HG03575 (cell line): ENCODE data around the gene FAM193B.
"Not testable (repeated sequence)": the region's sequence is repeated elsewhere in the genome, so short reads cannot be mapped to it uniquely, and the experiment has no call there.

Experiments used
- ATAC-seq: cut with Tn5 transposase; IDR thresholded peaks from one replicate; pipeline ENCODE4 v1.9.1; 2021; ENCODE audit not compliant: unreplicated experiment, insufficient number of reproducible peaks, low FRiP score; ENCODE audit errors: extremely low read depth

FAM193B gene

GRCh38 chr5:177494346-177495195 is 59.8 kb downstream of the FAM193B start:
- ATAC-seq, result no peak

GRCh38 chr5:177493795-177494345 is 60.5 kb downstream of the FAM193B start:
- no peak for ATAC-seq

- no peak for ATAC-seq
Measured at GRCh38 chr5:177492841-177493240, 61.5 kb downstream of the FAM193B start.

DNA sequence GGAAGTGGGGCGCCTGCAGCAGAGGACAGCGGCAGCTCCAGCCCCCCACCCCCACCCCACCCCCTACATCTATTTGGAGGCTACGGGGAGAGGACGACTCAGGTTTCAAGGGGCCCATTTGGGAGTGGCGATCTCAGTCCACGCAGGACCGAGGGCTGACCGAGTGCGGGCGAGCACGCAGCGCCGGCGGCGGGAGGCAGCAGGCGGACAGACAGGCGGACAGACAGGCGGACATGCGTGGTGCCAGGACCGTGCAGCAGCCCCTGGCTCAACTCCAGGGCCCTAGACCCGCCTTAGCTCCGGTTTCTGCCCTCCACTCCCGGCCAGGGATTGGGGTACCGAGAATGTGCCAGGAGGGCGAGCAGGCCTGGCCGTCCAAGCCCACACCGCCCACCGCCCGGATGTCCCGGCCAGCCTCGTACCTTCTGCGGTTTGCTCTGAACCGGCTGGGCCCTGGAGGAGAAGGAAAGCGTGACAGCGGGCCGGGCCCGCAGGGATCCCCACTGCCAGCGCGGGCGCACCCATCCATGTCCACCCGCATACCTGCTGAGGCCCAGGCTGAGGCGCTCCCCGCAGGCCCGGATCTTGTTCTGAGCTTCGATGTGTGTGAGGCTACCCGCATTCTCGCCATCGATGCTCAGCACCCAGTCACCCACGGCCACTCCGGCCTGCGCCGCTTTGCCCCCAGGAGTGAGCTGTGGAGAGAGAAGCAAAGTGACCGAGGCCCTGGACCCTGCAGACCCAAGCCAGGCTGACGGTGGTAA is 62.2 kb downstream of the FAM193B start:
- no peak for ATAC-seq

- ATAC-seq, result no peak
Measured at GRCh38 chr5:177491429-177491945, 62.9 kb downstream of the FAM193B start.

GRCh38 chr5:177490992-177491391 is 63.4 kb downstream of the FAM193B start:
- no peak for ATAC-seq

GRCh38 chr5:177490311-177490991 is 63.9 kb downstream of the FAM193B start:
- no peak for ATAC-seq

DNA sequence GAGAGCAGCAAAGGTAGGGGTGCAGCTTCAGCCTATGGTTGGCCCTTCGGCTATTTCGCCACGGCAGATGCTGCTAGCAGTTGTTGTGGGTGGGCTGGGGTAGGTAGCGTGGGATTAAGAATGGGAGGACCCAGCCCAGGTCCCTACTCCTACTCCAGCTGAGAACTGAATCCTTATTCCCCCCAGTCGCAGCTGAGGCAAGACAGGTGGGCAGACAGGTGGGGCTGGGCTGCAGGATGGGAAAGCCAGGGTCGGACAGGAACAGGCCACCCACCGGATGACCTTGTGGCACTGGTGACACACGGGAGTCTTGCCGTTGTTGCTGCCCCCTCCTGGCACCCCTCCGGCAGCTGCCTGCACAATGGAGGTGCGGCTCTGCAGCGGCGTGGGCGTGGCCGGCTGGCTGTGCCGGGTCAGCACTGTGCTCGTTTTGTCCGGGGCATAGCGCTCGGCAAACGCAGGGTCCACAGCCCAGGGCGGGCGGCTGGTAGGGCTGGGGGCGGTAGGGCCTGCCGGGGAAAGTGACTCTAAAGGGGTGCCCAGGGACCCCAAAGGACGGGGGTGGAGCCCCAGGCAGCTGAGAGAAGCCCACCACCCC is 65.1 kb downstream of the FAM193B start:
- no peak for ATAC-seq

DNA sequence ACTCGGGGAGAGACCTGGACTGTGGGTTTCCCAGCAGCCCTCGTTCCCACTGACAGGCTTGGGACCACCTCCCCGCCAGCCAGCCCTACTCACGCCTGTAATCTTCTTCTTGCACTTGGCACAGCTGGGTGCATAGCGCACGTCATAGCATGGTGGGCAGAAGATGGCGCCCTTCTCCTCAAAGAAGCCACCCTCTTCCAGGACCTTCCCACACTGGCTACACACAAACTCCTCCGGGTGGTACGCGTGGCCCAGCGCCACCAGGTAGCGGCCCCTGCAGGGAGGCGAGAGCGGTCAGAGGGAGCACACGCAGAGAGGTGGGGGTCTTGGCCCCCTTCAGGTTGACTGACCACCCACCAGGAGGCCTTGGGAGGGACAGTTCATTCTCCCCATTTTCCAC is 66.4 kb downstream of the FAM193B start:
- no peak for ATAC-seq

DNA sequence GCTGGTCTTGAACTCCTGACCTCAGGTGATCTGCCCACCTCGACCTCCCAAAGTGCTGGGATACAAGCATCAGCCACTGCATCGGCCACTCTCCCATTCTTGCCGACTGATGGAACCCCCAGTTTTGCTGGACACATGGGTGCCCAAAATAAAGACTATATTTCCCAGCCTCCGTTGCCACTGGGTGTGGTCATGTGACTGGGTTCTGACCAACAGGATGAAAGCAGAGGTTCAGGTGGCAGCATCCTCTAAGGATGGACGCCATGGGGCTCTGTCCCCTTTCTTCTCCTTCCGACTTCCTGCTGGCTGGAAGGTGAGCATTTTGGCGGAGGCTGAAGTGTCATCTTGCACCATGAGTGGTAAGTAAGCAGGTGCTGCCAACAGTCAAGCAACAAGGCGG is 67.2 kb downstream of the FAM193B start:
- ATAC-seq, result no peak

DNA sequence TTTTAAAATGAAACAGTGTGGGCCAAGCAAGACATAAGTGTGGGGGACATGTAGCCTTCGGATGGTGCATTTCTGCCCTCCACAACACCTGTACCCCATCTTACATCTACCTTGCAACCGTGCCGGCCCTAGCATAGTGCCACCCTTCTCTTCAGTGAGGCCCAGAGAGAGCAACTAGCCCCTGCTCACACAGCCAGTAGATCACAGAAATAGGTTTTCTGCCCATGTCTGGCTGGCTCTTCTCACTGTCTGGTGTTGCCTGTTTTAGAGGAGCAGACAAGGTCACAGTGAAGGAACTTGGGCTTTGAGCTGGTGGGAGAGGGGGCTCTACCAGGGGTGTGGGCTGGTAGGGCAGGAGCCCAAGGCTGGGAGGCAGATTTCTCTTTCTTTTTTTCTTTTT is 68.1 kb downstream of the FAM193B start:
- no peak for ATAC-seq

DNA sequence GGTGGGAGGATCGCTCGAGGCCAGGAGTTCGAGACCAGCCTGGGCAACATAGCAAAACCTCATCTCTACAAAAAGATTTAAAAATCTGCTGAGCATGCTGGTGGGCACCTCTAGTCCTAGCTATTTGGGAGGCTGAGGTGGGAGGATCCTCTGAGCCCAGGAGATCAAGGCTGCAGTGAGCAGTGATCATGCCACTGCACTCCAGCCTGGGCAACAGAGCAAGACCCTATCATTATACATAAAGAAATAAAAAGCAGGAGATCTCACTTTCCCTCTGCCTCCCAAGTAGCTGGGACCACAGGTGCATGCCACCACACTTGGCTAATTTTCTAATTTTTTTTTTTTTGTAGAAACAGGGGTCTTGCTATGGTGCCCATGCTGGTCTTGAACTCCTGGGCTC is 68.6 kb downstream of the FAM193B start:
- ATAC-seq, result not testable (repeated sequence)

DNA sequence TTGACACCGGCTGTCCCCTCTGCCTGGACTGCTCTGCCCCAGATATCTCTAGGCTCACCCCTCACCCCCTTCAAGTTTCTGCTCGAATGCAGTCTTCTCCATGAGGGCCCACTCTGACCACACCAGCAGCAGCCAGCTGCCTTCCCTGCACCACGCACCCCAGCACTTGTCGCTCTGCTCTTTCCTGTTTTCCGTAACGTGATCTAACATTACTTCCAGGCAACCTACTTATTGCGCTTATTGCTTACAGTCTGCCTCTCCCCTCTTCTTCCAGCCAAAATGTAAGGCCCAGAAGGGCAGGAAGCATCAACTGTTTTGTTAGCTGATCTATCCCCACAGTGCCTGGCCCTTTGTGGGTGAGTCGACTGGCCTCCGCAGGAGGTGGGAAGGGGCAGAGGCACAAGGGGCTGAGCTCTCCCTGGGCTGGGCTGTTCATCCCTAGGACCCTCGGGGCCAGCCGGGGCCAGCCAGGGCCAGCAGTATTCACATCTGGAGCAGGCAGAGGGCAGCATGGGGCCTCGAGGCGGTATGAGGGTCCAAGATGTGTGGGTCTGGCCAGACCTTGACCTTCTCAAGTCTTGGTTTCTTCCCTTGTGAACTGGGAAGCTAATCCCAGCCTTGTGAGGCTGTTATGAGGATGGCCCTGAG is 69.3 kb downstream of the FAM193B start:
- ATAC-seq, result no peak

DNA sequence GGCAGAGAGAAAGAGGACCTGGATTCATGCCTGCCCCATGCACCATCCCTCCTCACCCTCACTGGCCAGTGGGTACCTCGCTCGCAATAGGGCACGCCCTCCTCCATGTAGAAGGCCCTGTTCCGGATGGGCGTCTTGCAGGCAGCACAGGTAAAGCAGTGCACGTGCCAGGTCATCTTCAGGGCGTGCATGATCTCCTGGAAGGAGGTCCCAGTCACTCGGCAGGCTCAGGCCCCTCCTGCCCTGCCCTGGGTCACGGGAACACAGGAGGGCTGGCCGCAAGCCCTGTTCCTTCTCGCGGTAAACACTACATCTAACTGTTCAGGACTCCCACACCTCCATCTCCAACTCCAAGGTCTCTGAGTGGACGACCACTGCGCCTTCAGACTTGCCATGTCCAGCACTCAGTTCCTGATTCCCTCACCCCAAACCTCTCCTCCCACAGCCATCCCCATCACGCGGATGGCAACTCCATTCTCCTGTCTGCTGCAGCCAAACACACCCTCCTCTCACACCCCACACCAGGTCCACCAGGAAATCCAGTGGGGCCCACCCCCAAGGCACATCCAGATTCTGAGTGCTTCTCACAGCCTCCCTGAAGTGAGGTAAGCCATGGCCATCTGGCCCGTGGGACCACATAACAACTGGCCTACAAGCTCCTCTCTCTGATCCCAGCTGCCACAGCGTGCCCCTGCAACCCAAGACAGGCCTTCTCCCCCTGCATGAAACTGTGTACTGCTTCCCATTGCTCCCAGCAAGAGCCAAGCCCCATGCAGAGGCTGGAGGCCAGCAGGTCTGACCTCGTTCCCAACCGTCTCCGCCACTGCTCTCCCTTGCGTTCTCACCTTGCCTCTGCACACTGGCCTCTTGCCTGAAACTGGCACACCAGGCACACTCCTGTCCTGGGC is 70.1 kb downstream of the FAM193B start:
- no peak for ATAC-seq

GRCh38 chr5:177483042-177483441 is 71.3 kb downstream of the FAM193B start:
- no peak for ATAC-seq

- ATAC-seq, result no peak
Measured at GRCh38 chr5:177482359-177482795, 72.0 kb downstream of the FAM193B start.

GRCh38 chr5:177479774-177480173 is 74.6 kb downstream of the FAM193B start:
- ATAC-seq, result no peak
